ENCODE data around the gene SPAG7. TPM values are rescaled to one million over a fixed set of nuclear protein-coding genes. Genes with fewer than 3 reads are reported as not detected.

SPAG7 gene
- total RNA-seq, 1 experiment from 2014 or later = 97.3 TPM

GRCh38 chr17:5014357-5014756 lies 46.7 kb upstream of the SPAG7 start:
- Mint-ChIP-seq H3K27me3 (ENCODE audit: low read depth) (no peaks in the 10 kb centered on the region), H3K4me1 (no peaks in the 10 kb centered on the region), H3K27ac (no peak overlapping the region), H3K36me3 (peaks cover 42% of the 10 kb centered on the region), H3K4me3 (no peak overlapping the region), H3K9me3 (no peaks in the 10 kb centered on the region)
- ATAC-seq (no peak), DNase-seq (ENCODE audit: low spot score) (no peak)
- CTCF ChIA-PET = no interaction called here
- TF ChIP-seq CTCF (IDR thresholded peaks at IDR 0.05) (no peak), ZNF232 (CRISPR knock-in tag; IDR thresholded peaks at IDR 0.05) (no peak), NFE2L1 (CRISPR knock-in tag; IDR thresholded peaks at IDR 0.05) (no peak), SMAD3 (CRISPR knock-in tag; IDR thresholded peaks at IDR 0.05; ENCODE audit: borderline replicate concordance) (no peak), ZNF263 (CRISPR knock-in tag; IDR thresholded peaks at IDR 0.05; ENCODE audit: low read depth) (no peak), ZNF138 (CRISPR knock-in tag; conservative IDR thresholded peaks at IDR 0.05) (no peak), TEAD1 (CRISPR knock-in tag; IDR thresholded peaks at IDR 0.05) (no peak), CBFB (CRISPR knock-in tag; IDR thresholded peaks at IDR 0.05; ENCODE audit: low read depth) (no peak)
- POLR2A ChIA-PET = no interaction called here

GRCh38 chr17:5011928-5012327 lies 44.3 kb upstream of the SPAG7 start:
- Mint-ChIP-seq H3K4me1 (no peaks in the 10 kb centered on the region), H3K27ac (no peak overlapping the region; the same call in 1 of the 2 replicates), H3K36me3 (peaks cover 58% of the 10 kb centered on the region), H3K4me3 (no peak overlapping the region), H3K9me3 (no peaks in the 10 kb centered on the region), H3K27me3 (ENCODE audit: low read depth) (no peaks in the 10 kb centered on the region)
- ATAC-seq = no peak
- no peak for DNase-seq (ENCODE audit: low spot score)
- ChIA-PET CTCF (interaction anchor here (0.6 kb wide), 1 partner anchor 236 kb away, joined by 3 read pairs; no protein-coding TSS in a partner anchor), POLR2A (no interaction called here)
- TF ChIP-seq ATF3 (CRISPR knock-in tag; conservative IDR thresholded peaks at IDR 0.05) = no peak
- no peak for TF ChIP-seq ARID4B (CRISPR knock-in tag; IDR thresholded peaks at IDR 0.05; ENCODE audit: borderline replicate concordance)
- no peak for TF ChIP-seq ZNF671 (CRISPR knock-in tag; IDR thresholded peaks at IDR 0.05)
- TF ChIP-seq ZNF138 (CRISPR knock-in tag; conservative IDR thresholded peaks at IDR 0.05) = no peak
- TF ChIP-seq ATF6 (CRISPR knock-in tag; IDR thresholded peaks at IDR 0.05) = no peak
- TF ChIP-seq AFF4 (CRISPR knock-in tag; IDR thresholded peaks at IDR 0.05; ENCODE audit: borderline replicate concordance) = no peak
- TF ChIP-seq CDX4 (CRISPR knock-in tag; IDR thresholded peaks at IDR 0.05; ENCODE audit: borderline replicate concordance) = no peak
- TF ChIP-seq USF1 (CRISPR knock-in tag; IDR thresholded peaks at IDR 0.05) = no peak
- no peak for TF ChIP-seq NFYB (CRISPR knock-in tag; conservative IDR thresholded peaks at IDR 0.05; ENCODE audit: low read depth)
- no peak for TF ChIP-seq ZNF416 (CRISPR knock-in tag; IDR thresholded peaks at IDR 0.05)
- TF ChIP-seq TP53 (CRISPR knock-in tag; IDR thresholded peaks at IDR 0.05) = no peak
- no peak for TF ChIP-seq NFATC4 (CRISPR knock-in tag; IDR thresholded peaks at IDR 0.05)
- TF ChIP-seq GRHL2 (CRISPR knock-in tag; IDR thresholded peaks at IDR 0.05; ENCODE audit: insufficient replicate concordance, severe bottlenecking) = no peak
- TF ChIP-seq SOX15 (CRISPR knock-in tag; IDR thresholded peaks at IDR 0.05) = no peak
